ENCODE results near the gene SORBS2. TPM values are rescaled to one million over a fixed set of nuclear protein-coding genes. Genes with fewer than 3 reads are reported as not detected.

Gene SORBS2
- total and polyA plus RNA-seq, 2 of the 8 experiments (the other 6 are each of a cell fraction or from before 2014, with no cell fraction given), result 73.0 to 87.1 TPM

- TF ChIP-seq CTCF (IDR thresholded peaks at IDR 0.05; ENCODE audit: control extremely low read depth in 1 of 3, insufficient read depth in 1 of 3, low read depth in 1 of 3, low read length in 3 of 3), result no peak
- TF ChIP-seq SRF (IDR thresholded peaks at IDR 0.05; ENCODE audit: low read depth, low read length), result no peak
Measured at GRCh38 chr4:185709802-185710486, 102.0 kb downstream of the SORBS2 start (continued).
